Medulla oblongata (tissue), 1 donor: ENCODE data around the gene COL13A1.

Experiments used
- DNase-seq: peaks from one replicate; pipeline ENCODE4 v3.0.0-alpha.2; 2015; ENCODE audit errors: extremely low spot score

Gene COL13A1

GRCh38 chr10:69791812-69792211 lies 9.9 kb upstream of the COL13A1 start:
- DNase-seq, result no peak

DNA sequence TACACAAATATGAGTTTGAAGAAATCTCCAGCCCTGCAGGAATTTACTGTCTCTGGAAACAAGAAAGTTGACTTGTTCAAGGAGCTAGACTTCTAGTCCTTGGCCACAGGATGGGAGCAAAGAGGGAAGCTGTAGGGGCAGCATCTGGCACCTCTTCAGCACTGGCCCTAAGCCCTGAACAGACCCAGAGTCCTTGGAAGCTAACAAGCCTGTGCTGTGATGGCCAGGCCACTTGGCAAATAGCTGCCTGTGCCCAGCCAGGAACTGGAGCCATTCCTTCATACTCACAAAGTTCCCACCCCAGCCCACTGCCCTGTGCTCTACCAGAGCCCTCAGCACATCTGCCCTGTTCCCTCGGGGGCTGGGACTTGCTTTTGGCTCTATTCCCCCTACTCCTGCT lies 9.4 kb upstream of the COL13A1 start:
- peak; percentile 25 for DNase-seq

- no peak for DNase-seq
Measured at GRCh38 chr10:69794673-69795072, 7.0 kb upstream of the COL13A1 start.

DNA sequence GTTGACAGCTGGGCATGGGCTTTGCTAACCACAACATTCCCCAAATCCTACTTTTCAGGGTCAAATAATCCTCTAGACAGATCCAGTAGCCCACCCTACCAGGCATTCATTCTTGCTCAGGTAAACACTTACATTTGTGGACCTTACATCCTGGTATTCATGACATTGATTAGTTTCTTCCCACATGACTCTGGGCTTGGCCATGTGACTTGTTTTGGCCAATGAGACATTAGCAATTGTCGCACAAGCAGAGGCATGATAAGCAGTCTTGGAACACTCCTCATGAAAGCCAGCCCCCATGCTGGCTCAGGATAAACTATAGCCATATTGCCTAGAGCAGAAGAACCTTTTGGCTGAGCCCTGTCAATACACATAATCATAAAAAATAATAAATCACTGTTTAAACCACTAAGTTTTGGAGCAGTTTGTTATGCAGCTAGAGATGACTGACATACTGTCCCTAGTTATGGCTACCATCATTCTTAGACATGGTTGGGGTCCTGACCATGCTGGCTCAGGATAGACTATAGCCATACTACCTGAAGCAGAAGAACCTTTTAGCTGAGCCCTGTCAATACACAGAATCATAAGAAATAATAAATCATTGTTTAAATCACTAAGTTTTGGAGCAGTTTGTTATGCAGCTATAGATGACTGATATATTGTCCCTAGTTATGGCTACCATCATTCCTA lies 6.3 kb upstream of the COL13A1 start:
- DNase-seq, result no peak

DNA sequence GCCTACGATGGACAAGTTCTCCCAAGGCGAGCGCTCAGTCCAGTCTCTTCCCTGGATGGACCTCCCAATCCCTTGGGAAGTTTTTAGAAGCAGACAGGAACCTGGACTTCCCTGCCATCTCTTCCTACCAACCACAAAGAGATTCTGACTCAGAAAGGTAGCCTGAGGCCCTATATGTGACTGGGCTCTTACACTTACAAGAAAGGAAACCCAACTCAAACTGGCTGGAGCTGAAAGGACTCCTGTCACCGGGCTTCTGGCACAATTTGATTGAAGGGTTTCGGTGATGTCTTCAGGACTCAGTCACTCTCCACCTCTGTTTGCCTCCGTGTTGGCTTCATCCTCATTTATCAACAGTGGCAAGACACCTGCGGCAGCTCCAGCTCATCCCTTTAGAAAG lies 3.7 kb upstream of the COL13A1 start:
- no peak for DNase-seq

- DNase-seq, result peak; percentile 55
Measured at GRCh38 chr10:69800109-69800508, 1.6 kb upstream of the COL13A1 start.

GRCh38 chr10:69800665-69801064 lies 1.0 kb upstream of the COL13A1 start:
- no peak for DNase-seq

DNA sequence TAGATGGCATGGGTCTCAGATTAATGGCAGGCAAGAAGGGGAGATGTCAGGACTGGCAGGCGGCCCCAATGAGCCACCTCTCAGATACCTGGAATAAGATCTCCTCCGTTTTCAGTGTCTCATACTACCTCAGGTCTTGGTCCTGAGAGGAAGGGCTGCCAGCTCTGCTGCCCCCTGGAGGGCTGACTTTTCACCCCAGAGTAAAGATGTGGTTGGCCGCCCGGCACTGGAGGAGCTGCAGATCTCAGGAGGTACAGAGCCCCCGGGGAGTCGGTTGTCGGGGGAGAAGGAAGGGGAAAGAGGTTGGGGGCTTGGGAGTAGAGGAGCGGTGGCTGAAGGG lies 642 bp upstream of the COL13A1 start:
- peak; percentile 23 for DNase-seq

DNA sequence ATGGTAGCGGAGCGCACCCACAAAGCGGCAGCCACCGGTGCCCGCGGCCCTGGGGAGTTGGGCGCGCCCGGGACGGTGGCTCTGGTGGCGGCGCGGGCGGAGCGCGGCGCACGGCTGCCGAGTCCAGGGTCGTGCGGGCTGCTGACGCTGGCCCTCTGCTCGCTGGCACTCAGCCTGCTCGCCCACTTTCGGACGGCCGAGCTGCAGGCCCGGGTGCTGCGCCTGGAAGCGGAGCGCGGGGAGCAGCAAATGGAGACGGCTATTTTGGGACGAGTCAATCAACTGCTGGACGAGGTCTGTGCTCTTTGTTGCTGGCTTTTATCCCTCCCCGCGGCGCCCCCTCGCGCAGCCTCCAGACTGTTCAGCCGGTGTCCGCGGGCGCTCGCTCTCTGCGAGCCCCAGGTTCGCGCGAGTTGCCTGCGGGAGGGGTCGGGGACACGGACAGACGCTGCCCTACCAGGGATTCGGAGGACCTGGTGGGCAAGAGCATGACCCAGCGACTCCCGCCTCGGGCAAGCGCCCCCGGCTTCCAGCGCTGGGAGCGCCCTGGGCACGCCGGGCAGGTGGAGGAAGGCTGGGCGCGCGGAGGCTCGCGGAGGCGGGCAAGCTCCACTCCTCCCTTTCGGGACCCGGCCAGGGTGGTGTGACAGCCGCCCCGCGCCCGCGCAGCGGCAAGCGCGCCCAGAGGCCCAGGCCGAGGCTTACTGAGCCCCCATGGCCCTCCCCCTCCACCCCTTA lies 887 bp downstream of the COL13A1 start:
- DNase-seq, result no peak

GRCh38 chr10:69803809-69804208 lies 2.1 kb downstream of the COL13A1 start:
- no peak for DNase-seq

DNA sequence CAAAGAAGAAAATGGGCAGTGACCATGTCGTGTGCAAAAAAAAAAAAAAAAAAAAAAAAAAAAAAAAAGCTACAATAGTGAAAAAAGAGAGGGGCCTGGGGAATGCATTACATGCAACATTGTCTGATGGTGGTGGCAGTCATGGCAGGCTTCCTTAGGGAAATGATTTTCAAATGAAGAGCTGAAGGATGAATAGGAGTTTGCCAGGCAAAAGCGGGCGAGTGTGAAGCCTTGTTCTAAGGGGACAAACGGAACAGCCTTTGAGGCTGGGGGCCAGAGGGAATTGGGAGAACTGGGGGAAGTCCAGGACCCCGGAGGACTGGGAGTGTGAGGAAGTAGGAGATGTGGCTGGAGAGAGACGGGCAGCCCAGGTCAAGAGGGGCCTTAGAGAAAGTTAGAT lies 3.1 kb downstream of the COL13A1 start:
- DNase-seq, result no peak

DNA sequence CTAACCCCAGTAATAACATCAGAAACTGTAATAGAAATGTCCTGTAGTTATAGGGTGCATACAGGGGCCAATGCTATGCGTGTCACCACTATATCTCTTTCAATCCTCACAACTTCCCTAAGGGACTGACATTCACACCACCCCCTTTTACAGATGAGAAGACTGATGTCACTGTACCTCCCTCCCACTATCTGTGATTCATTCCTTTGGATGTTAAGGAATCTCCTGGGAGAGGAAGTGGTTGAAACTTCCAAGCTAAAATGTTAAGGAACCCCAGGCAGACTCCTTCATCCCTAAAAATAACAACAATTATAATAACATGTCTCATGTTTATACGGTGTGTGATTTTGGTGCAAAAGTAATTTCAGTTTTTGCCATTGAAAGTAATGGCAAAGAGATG lies 5.4 kb downstream of the COL13A1 start:
- no peak for DNase-seq

DNA sequence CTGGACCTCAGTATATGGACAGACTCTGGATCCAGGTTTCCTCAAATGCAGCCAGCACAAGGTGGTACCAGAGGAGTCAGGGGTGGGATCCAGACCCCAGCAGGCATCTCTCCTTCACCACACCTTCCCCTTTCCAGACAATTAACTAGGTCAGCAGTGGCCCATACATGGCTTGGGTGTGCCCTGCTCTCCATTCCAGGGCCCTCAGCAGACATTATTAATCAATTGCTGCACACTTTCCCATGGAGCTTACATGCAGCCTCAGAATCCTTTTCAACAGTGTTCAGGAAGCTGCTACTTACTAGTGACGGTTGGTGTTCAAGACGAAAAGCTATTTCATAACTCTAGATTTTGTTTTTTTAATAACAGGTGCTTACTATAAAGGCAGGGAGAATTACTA lies 6.0 kb downstream of the COL13A1 start:
- no peak for DNase-seq

- DNase-seq, result no peak
Measured at GRCh38 chr10:69809318-69809717, 7.6 kb downstream of the COL13A1 start.

DNA sequence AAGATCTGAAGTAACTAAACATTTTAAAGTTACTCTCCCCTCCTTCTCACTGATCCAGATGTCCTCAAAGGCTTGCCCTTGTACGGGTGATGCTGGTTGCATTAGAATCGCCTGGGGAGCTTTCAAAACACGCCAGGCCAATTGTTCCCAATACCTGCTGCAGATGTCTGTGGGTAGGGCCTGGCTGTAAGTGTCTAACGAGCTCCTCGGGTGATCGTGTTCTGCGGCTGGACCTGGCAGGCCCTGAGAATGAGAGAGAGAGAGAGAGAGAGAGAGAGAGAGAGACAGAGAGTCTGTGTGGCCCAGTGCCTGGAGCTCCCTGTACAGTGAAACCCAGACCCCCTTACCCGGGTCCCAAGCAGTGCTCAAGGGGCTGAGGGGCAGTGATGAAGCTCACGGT lies 8.4 kb downstream of the COL13A1 start:
- DNase-seq, result no peak

DNA sequence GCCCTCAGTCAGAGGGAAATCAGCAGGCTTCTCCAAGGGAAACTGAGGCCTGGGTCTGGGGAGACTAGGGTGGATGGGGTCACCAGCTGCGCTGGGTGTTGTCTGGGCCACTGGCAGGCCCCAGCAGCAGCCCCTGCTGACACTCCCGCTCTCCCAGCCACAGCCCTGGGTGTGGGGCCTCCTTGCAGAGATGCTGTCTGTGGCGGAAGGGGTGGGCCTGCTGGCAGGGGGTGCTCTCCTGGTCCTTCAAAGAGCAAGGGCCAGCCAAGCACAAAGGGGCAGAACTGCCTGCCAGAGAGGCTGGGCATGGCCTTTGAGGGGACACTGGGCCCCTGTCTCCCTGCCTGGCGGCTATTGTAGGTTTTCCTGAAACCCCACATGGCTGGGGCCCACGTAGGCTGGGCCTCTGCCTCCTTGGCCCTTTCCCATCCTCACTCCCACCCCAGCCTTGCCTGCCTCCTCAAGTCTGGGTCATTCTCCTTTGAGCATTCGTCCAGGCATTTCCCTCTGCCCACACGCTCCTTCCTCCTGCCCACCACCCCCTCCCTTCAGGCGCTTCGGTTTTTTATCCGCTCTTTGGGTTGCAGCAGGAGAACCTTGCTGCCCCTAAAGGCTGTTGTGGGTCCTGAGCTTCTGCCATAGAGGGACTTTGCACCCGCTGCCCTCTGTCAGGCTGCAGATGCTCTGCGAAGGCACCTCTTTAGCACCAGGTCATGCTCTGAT lies 9.1 kb downstream of the COL13A1 start:
- no peak for DNase-seq

DNA sequence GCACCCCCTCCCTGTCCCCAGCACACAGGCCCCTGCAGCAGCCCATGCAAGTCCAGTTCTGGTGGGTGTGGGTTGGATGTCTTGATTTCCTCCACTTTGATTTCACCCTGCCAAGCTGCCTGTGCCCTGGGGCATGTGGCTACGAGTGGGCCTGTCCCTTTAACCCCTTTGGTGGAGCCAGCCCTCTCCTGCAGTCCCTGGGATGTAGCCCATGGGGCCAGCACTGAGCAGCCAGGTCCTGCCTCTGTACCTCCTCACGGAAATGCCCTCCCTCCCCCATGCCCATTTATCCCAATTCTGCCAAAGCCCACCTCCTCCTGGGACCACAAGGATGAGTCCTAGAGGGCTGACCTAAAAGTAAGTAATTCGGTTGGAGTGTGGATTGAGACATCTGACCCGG lies 11.9 kb downstream of the COL13A1 start:
- no peak for DNase-seq

- no peak for DNase-seq
Measured at GRCh38 chr10:69814251-69814650, 12.5 kb downstream of the COL13A1 start.

GRCh38 chr10:69815104-69815503 lies 13.4 kb downstream of the COL13A1 start:
- DNase-seq, result no peak

GRCh38 chr10:69816521-69816920 lies 14.8 kb downstream of the COL13A1 start:
- no peak for DNase-seq

DNA sequence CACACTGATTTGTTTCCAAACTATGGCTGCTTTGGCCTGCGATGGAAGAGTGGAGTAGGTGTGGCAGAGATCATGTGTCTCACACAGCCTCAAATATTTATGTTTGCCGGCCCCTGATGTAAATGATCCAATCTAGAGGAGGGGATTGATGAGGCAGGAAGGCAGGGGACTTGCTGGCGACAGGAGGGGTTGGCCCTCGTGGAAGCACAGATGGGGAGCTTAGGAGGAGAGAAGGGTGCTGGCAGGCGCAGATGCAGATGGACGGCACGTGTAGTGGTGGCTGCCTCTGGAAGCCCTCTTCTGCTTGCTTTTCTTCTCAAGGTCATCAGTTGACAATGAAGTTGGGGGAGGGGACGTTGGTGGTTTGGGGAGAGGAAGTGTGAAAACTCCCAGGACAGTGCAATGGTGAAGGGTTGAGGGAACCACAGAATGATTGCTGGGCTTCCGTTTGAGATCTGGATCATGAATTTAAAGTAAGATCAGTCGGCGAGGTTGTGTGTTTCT lies 15.4 kb downstream of the COL13A1 start:
- no peak for DNase-seq

DNA sequence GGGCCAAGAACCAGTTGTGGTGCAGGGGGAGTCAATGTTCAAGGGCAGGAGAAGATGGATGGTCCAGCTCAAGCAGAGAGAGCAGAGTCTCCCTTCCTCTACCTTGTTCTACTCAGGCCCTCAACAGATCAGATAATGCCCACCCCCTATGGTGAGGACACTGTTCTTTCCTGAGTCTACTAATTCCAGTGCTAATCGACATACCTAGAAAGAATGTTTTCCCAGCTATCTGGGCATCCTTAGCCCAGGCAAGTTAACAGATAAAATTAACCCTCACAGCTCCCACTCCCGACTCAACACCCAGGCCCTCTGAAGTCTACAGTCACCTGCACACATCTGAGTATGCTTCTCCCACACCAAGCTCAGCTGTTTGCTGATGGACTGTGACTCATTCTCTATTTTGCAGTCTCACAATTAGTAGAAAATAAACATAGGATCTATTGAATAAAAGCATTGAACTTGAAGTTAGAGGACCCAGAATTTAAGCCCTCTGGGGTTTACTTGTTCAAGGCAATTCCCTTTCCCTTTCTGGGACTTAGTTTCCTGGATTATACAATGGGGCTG lies 17.1 kb downstream of the COL13A1 start:
- DNase-seq, result no peak
